H9 (cell line): ENCODE data around the gene NFKB1. TPM values are rescaled to one million over a fixed set of nuclear protein-coding genes. Genes with fewer than 3 reads are reported as not detected.

Experiments
- DNase-seq: peaks from one replicate; pipeline ENCODE4 v3.0.0-alpha.2; 2017
- H2AFZ ChIP-seq: one replicate; pipeline ENCODE4 v1.6.1; 2013; ENCODE audit warnings: mild to moderate bottlenecking, low read length, control low read depth, moderate library complexity
- H2AK5ac ChIP-seq: 2 replicates; pipeline ENCODE4 v1.6.1; 2013; ENCODE audit warnings: low read length, control low read depth, mixed read lengths; ENCODE audit not compliant: insufficient read length
- H2BK120ac ChIP-seq: one replicate; pipeline ENCODE4 v1.6.1; 2013; ENCODE audit warnings: low read depth, mild to moderate bottlenecking, low read length, control low read depth, inconsistent platforms; ENCODE audit not compliant: poor library complexity, severe bottlenecking
- H2BK12ac ChIP-seq: 2 replicates; pipeline ENCODE4 v1.6.1; 2013; ENCODE audit warnings: low read length, control low read depth, mixed read lengths, low read depth; ENCODE audit not compliant: insufficient read length
- H2BK15ac ChIP-seq: 2 replicates; pipeline ENCODE4 v1.6.1; 2013; ENCODE audit warnings: low read depth, low read length, control low read depth
- H2BK20ac ChIP-seq: one replicate; pipeline ENCODE4 v1.6.1; 2013; ENCODE audit warnings: low read depth, mild to moderate bottlenecking, low read length, control low read depth, inconsistent platforms; ENCODE audit not compliant: poor library complexity, severe bottlenecking
- H2BK5ac ChIP-seq: 2 replicates; pipeline ENCODE4 v1.6.1; 2013; ENCODE audit warnings: low read length, control low read depth, mixed read lengths; ENCODE audit not compliant: insufficient read length
- H3K14ac ChIP-seq: 2 replicates; pipeline ENCODE4 v1.6.1; 2013; ENCODE audit warnings: low read length, control low read depth; ENCODE audit not compliant: insufficient read depth
- H3K18ac ChIP-seq: 2 replicates; pipeline ENCODE4 v1.6.1; 2013; ENCODE audit warnings: low read depth, mild to moderate bottlenecking, mixed read lengths, low read length, control low read depth; ENCODE audit not compliant: insufficient read length
- H3K23ac ChIP-seq: 2 replicates; pipeline ENCODE4 v1.6.1; 2013; ENCODE audit warnings: low read length, control low read depth, mixed read lengths, low read depth; ENCODE audit not compliant: insufficient read length
- H3K23me2 ChIP-seq: 2 replicates; pipeline ENCODE4 v1.6.1; 2013; ENCODE audit warnings: low read depth, mild to moderate bottlenecking, mixed read lengths, low read length, control low read depth; ENCODE audit not compliant: insufficient read length, poor library complexity, severe bottlenecking
- H3K27ac ChIP-seq: 2 replicates; pipeline ENCODE4 v1.5.1; 2013; ENCODE audit warnings: low read length, control low read depth, mixed read lengths, low read depth; ENCODE audit not compliant: insufficient read length
- H3K27me3 ChIP-seq: 2 replicates; pipeline ENCODE4 v1.6.1; 2013; ENCODE audit warnings: low read length, control low read depth, inconsistent platforms; ENCODE audit not compliant: insufficient read depth
- H3K4ac ChIP-seq: 2 replicates; pipeline ENCODE4 v1.6.1; 2013; ENCODE audit warnings: low read depth, mild to moderate bottlenecking, control low read depth, inconsistent platforms, low read length, moderate library complexity
- H3K4me1 ChIP-seq: 2 replicates; pipeline ENCODE4 v1.6.1; 2013; ENCODE audit warnings: low read length, control low read depth, inconsistent platforms; ENCODE audit not compliant: insufficient read depth
- H3K4me2 ChIP-seq: 2 replicates; pipeline ENCODE4 v1.6.1; 2013; ENCODE audit warnings: low read length, control low read depth, mixed read lengths; ENCODE audit not compliant: insufficient read length, insufficient read depth
- H3K56ac ChIP-seq: 2 replicates; pipeline ENCODE4 v1.6.1; 2013; ENCODE audit warnings: low read depth, mild to moderate bottlenecking, mixed read lengths, low read length, control low read depth; ENCODE audit not compliant: insufficient read length
- H3K79me1 ChIP-seq: 2 replicates; pipeline ENCODE4 v1.6.1; 2013; ENCODE audit warnings: low read depth, mild to moderate bottlenecking, moderate library complexity, low read length, control low read depth, inconsistent platforms; ENCODE audit not compliant: insufficient read depth, poor library complexity, severe bottlenecking
- H3K79me2 ChIP-seq: 2 replicates; pipeline ENCODE4 v1.6.1; 2013; ENCODE audit warnings: low read length, control low read depth, inconsistent platforms; ENCODE audit not compliant: insufficient read depth
- H3K9ac ChIP-seq: 2 replicates; pipeline ENCODE4 v1.6.1; 2013; ENCODE audit warnings: low read length, control low read depth, mixed read lengths; ENCODE audit not compliant: insufficient read length; ENCODE audit errors: extremely low read depth
- H3K9me3 ChIP-seq: one replicate; pipeline ENCODE4 v1.6.1; 2013; ENCODE audit warnings: low read depth, low read length, inconsistent platforms; ENCODE audit not compliant: control insufficient read depth
- H3T11ph ChIP-seq: one replicate; pipeline ENCODE4 v1.6.1; 2013; ENCODE audit warnings: mild to moderate bottlenecking, low read length, control low read depth, inconsistent platforms
- H4K20me1 ChIP-seq: one replicate; pipeline ENCODE4 v1.6.1; 2013; ENCODE audit not compliant: control insufficient read depth, insufficient read length, insufficient read depth
- H4K5ac ChIP-seq: 2 replicates; pipeline ENCODE4 v1.6.1; 2013; ENCODE audit warnings: low read depth, mild to moderate bottlenecking, mixed read lengths, low read length, control low read depth; ENCODE audit not compliant: insufficient read length
- H4K8ac ChIP-seq: replicated peaks from 2 replicates; pipeline ENCODE4 v1.6.1; 2013; ENCODE audit warnings: low read length, control low read depth, mixed read lengths, low read depth; ENCODE audit not compliant: insufficient read length
- H4K91ac ChIP-seq: 2 replicates; pipeline ENCODE4 v1.6.1; 2013; ENCODE audit warnings: low read depth, mild to moderate bottlenecking, moderate library complexity, mixed read lengths, low read length, control low read depth; ENCODE audit not compliant: insufficient read length
- H3K27ac Mint-ChIP-seq, 3 experiments: 2 replicates in 2 of 3; 3 replicates in 1 of 3; pipeline ENCODE4 v1.8.0; 2020 to 2021; ENCODE audit warnings: mixed read lengths in 3 of 3, mild to moderate bottlenecking in 1 of 3, moderate library complexity in 1 of 3
- H3K27me3 Mint-ChIP-seq: 2 replicates; pipeline ENCODE4 v1.8.0; 2021; ENCODE audit warnings: low read depth, mild to moderate bottlenecking, moderate library complexity, mixed read lengths
- H3K36me3 Mint-ChIP-seq, 3 experiments: 2 replicates in 2 of 3; 3 replicates in 1 of 3; pipeline ENCODE4 v1.8.0; 2020 to 2021; ENCODE audit warnings: low read depth in 3 of 3, mixed read lengths in 3 of 3; ENCODE audit not compliant: insufficient read depth in 1 of 3
- H3K4me1 Mint-ChIP-seq, 2 experiments: 2 replicates each; pipeline ENCODE4 v1.8.0; 2020; ENCODE audit warnings: mixed read lengths in 2 of 2
- H3K4me3 Mint-ChIP-seq, 2 experiments: 2 replicates in 1 of 2; 3 replicates in 1 of 2; pipeline ENCODE4 v1.8.0; 2020 to 2021; ENCODE audit warnings: mild to moderate bottlenecking in 2 of 2, mixed read lengths in 2 of 2, moderate library complexity in 1 of 2
- H3K9me3 Mint-ChIP-seq, 2 experiments: 2 replicates in 1 of 2; 3 replicates in 1 of 2; pipeline ENCODE4 v1.8.0; 2020; ENCODE audit warnings: mild to moderate bottlenecking in 2 of 2, mixed read lengths in 2 of 2, moderate library complexity in 1 of 2
- WGBS: extraction: QIAGEN DNeasy Blood & Tissue Kit; methylation state at CpG from one replicate; pipeline ENCODE4 v1.1.7; 2013; ENCODE audit warnings: missing lambda C conversion rate, low lambda C conversion rate, mixed read lengths; ENCODE audit not compliant: insufficient read length; ENCODE audit errors: extremely low coverage; 5-methylcytosine and 5-hydroxymethylcytosine counted together
- total RNA-seq: library from RNA; stranded (reverse); gene quantifications from 2 replicates; pipeline ENCODE4 v1.2.1, GENCODE V29; 2021
- TF ChIP-seq, protein P1 (sequence below): fragments of 200-600 bp; sonication (generic); conservative IDR thresholded peaks from 3 replicates; pipeline ENCODE4 v1.8.0; 2021; ENCODE audit warnings: antibody characterized with exemption, mild to moderate bottlenecking

NFKB1 gene
- total RNA-seq, 1 experiment from 2014 or later = 5.7 TPM

DNA sequence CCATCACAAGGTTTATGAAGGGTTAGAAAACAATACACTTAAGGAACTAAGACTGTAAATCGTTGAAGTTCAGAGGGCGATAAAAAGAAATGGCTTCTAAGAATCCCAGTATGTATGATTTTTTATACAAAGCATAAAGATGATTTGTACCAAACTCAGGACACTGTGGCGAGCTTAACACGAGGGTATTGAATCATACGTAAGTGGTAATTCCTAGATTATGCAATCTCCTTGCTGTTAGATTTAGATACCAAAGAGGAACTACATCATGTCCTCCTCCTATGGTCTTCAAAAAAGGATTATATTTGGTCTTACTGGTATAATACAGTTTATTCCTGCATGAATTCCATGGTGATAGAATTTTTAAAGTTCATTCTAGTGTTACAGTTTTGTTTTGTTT is 23.9 kb downstream of the NFKB1 start:
- Mint-ChIP-seq H3K27me3 (no peaks in the 10 kb centered on the region), H3K9me3 (no peaks in the 10 kb centered on the region), H3K4me1 (peaks cover 11 to 12% of the 10 kb centered on the region in 2 experiments), H3K36me3 (no peaks in the 10 kb centered on the region), H3K4me3 (no peak overlapping the region), H3K27ac (no peak overlapping the region)
- no peak overlapping the region for H2BK15ac ChIP-seq
- H3T11ph ChIP-seq = no peak overlapping the region
- H3K4me1 ChIP-seq = peaks cover 3% of the 10 kb centered on the region; the same call in 1 of the 2 replicates
- H2BK5ac ChIP-seq = no peak overlapping the region
- no peak for DNase-seq
- no peaks in the 10 kb centered on the region for H4K20me1 ChIP-seq
- H4K5ac ChIP-seq = no peak overlapping the region
- no peak overlapping the region for H2BK120ac ChIP-seq
- no CpG with 5 or more reads among the region's 5 CpGs for WGBS
- H3K79me2 ChIP-seq = no peaks in the 10 kb centered on the region
- H3K9ac ChIP-seq = no peak overlapping the region
- no peak overlapping the region for H3K18ac ChIP-seq
- no peak overlapping the region for H2AK5ac ChIP-seq
- H3K4me2 ChIP-seq = no peak overlapping the region
- no peak overlapping the region for H2BK20ac ChIP-seq
- H3K79me1 ChIP-seq = no peaks in the 10 kb centered on the region
- H2AFZ ChIP-seq = no peak overlapping the region
- no peak overlapping the region for H3K56ac ChIP-seq
- H4K91ac ChIP-seq = no peak overlapping the region
- no peaks in the 10 kb centered on the region for H3K23me2 ChIP-seq
- H2BK12ac ChIP-seq = no peak overlapping the region
- H3K23ac ChIP-seq = no peak overlapping the region
- TF ChIP-seq, protein P1, sequence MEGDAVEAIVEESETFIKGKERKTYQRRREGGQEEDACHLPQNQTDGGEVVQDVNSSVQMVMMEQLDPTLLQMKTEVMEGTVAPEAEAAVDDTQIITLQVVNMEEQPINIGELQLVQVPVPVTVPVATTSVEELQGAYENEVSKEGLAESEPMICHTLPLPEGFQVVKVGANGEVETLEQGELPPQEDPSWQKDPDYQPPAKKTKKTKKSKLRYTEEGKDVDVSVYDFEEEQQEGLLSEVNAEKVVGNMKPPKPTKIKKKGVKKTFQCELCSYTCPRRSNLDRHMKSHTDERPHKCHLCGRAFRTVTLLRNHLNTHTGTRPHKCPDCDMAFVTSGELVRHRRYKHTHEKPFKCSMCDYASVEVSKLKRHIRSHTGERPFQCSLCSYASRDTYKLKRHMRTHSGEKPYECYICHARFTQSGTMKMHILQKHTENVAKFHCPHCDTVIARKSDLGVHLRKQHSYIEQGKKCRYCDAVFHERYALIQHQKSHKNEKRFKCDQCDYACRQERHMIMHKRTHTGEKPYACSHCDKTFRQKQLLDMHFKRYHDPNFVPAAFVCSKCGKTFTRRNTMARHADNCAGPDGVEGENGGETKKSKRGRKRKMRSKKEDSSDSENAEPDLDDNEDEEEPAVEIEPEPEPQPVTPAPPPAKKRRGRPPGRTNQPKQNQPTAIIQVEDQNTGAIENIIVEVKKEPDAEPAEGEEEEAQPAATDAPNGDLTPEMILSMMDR = no peak
- no peak overlapping the region for H3K4ac ChIP-seq
- H3K14ac ChIP-seq = no peak overlapping the region
- no peaks in the 10 kb centered on the region for H3K9me3 ChIP-seq
- H3K27me3 ChIP-seq = no peaks in the 10 kb centered on the region
- no peak overlapping the region for H4K8ac ChIP-seq
- no peak overlapping the region for H3K27ac ChIP-seq
